DND-41 (cell line): ENCODE results near the gene BACH2.

Source experiments
- ATAC-seq: fragments of 200-7000 bp; cut with Tn5 transposase; 3 replicates; pipeline ENCODE4 v1.9.1; 2021; ENCODE audit warnings: low read depth; ENCODE audit not compliant: insufficient read depth
- DNase-seq: peaks from one replicate; pipeline ENCODE4 v3.0.0-alpha.2; 2020
- H2AFZ ChIP-seq: 2 replicates; pipeline ENCODE4 v1.6.0; 2012; ENCODE audit warnings: low read depth, low read length
- H3K27ac ChIP-seq: 2 replicates; pipeline ENCODE4 v1.5.1; 2012; ENCODE audit warnings: low read length, inconsistent platforms
- H3K27me3 ChIP-seq: fragments of 200-600 bp; sonication (generic); 2 replicates; pipeline ENCODE4 v1.6.0; 2012; ENCODE audit warnings: low read length, mild to moderate bottlenecking, inconsistent platforms; ENCODE audit not compliant: insufficient read depth, poor library complexity
- H3K36me3 ChIP-seq: 2 replicates; pipeline ENCODE4 v1.5.1; 2012; ENCODE audit warnings: low read length, inconsistent platforms; ENCODE audit not compliant: insufficient read depth
- H3K4me1 ChIP-seq: 2 replicates; pipeline ENCODE4 v1.5.1; 2012; ENCODE audit warnings: mild to moderate bottlenecking, low read length; ENCODE audit not compliant: insufficient read depth
- H3K4me2 ChIP-seq: 2 replicates; pipeline ENCODE4 v1.6.0; 2012; ENCODE audit warnings: mild to moderate bottlenecking, moderate library complexity, low read length, inconsistent platforms; ENCODE audit not compliant: insufficient read depth
- H3K4me3 ChIP-seq, 2 experiments: fragments of 200-600 bp in 1 of 2; shearing (Covaris generic) in 1 of 2; 2 replicates each; pipeline ENCODE4 v1.5.1; 2012 to 2016; ENCODE audit warnings: inconsistent platforms in 2 of 2, low read length in 2 of 2, mild to moderate bottlenecking in 2 of 2, low read depth in 1 of 2, moderate library complexity in 1 of 2
- H3K79me2 ChIP-seq: 2 replicates; pipeline ENCODE4 v1.6.0; 2012; ENCODE audit warnings: low read length, inconsistent platforms; ENCODE audit not compliant: insufficient read depth
- H3K9ac ChIP-seq: 2 replicates; pipeline ENCODE4 v1.6.0; 2012; ENCODE audit warnings: low read depth, mild to moderate bottlenecking, inconsistent platforms, low read length, moderate library complexity
- H3K9me3 ChIP-seq: 2 replicates; pipeline ENCODE4 v1.5.1; 2012; ENCODE audit warnings: low read length, moderate library complexity, mild to moderate bottlenecking, inconsistent platforms; ENCODE audit not compliant: insufficient read depth, severe bottlenecking
- H4K20me1 ChIP-seq: 2 replicates; pipeline ENCODE4 v1.6.0; 2012; ENCODE audit warnings: low read length; ENCODE audit not compliant: insufficient read depth
- CTCF ChIP-seq: IDR thresholded peaks from 2 replicates; pipeline ENCODE4 v1.5.1; 2012; ENCODE audit warnings: borderline replicate concordance, low read length, moderate library complexity, mild to moderate bottlenecking; ENCODE audit not compliant: poor library complexity, severe bottlenecking; ENCODE audit errors: extremely low read depth
- EZH2 ChIP-seq: IDR thresholded peaks from 3 replicates; pipeline ENCODE4 v1.6.1; 2012; ENCODE audit warnings: borderline replicate concordance, low read depth, mild to moderate bottlenecking, moderate library complexity, low read length, inconsistent platforms; ENCODE audit not compliant: severe bottlenecking

The BACH2 gene

DNA sequence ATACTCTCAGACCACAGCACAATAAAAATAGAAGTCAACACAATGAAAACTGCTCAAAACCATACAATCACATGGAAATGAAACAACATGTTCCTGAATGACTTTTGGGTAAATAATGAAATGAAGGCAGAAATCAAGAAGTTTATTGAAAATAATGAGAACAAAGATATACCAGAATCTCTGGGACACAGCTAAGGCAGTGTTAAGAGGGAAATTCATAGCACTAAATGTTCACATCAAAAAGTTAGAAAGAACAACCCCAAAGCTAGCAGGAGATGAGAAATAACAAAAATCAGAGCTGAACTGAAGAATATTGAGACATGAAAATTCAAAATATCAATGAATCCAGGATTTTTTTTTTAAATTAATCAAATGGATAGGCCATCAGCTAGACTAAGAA, 183.3 kb downstream of the BACH2 start:
- DNase-seq: no peak
- Histone ChIP-seq H3K4me1 (peaks cover 31% of the 10 kb centered on the region), H3K27ac (no peak overlapping the region), H3K79me2 (no peaks in the 10 kb centered on the region), H3K36me3 (no peaks in the 10 kb centered on the region), H3K4me2 (no peak overlapping the region), H4K20me1 (no peaks in the 10 kb centered on the region), H2AFZ (no peak overlapping the region), H3K9ac (no peak overlapping the region), H3K27me3 (no peaks in the 10 kb centered on the region), H3K9me3 (peaks cover 10% of the 10 kb centered on the region), H3K4me3 (no peak overlapping the region)
- no peak for TF ChIP-seq CTCF
- TF ChIP-seq EZH2: no peak
- ATAC-seq: no peak

- Histone ChIP-seq H3K27me3 (no peaks in the 10 kb centered on the region), H3K4me2 (peak overlapping the region; percentile 56), H2AFZ (peak overlapping the region; percentile 56; the same call in 1 of the 2 replicates), H4K20me1 (no peaks in the 10 kb centered on the region), H3K9ac (peak overlapping the region; percentile 23; the same call in 1 of the 2 replicates), H3K36me3 (no peaks in the 10 kb centered on the region), H3K27ac (peak overlapping the region; percentile 80), H3K4me3 (no peak overlapping the region; a peak in 1 of 4 replicates), H3K79me2 (no peaks in the 10 kb centered on the region), H3K9me3 (peaks cover 10% of the 10 kb centered on the region), H3K4me1 (peaks cover 35% of the 10 kb centered on the region)
- DNase-seq (no peak), ATAC-seq (no peak)
- no peak for TF ChIP-seq EZH2
- no peak for TF ChIP-seq CTCF
These were observed 185.3 kb downstream of the BACH2 start for GRCh38 chr6:90111387-90111786.

DNA sequence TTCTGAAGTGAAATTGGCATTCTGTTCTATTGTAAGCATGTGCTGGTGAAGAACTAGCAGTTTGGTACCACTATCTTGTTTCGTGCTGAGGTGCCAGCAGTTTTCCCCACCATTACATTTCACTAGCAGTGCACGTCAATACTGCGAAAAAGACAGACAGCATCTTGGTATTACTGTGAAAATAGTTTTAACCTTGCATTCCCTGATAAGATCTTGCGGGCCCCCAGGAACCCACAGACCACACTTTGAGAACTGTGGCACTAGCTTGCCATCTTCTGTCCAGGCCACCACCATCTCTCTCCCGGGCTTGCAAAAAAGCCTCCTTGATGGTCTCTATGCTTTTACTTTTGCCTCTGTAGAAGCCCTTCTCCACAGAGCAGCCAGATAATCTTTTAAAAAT, 185.7 kb downstream of the BACH2 start:
- Histone ChIP-seq H3K79me2 (no peaks in the 10 kb centered on the region), H3K36me3 (no peaks in the 10 kb centered on the region), H3K4me3 (peak overlapping the region in 1 of 2 experiments; percentile 37; a peak in 1 of 4 replicates), H4K20me1 (no peaks in the 10 kb centered on the region), H2AFZ (peak overlapping the region; percentile 56), H3K9me3 (peaks cover 10% of the 10 kb centered on the region), H3K9ac (peak overlapping the region; percentile 23; the same call in 1 of the 2 replicates), H3K27ac (peak overlapping the region; percentile 80), H3K4me1 (peaks cover 40% of the 10 kb centered on the region), H3K27me3 (no peaks in the 10 kb centered on the region), H3K4me2 (peak overlapping the region; percentile 56)
- peak; percentile 86 for DNase-seq
- ATAC-seq: peak; percentile 92
- peak; percentile 59 for TF ChIP-seq CTCF
- TF ChIP-seq EZH2: no peak

GRCh38 chr6:90109141-90109540, 187.5 kb downstream of the BACH2 start:
- DNase-seq (no peak), ATAC-seq (no peak)
- Histone ChIP-seq H3K79me2 (no peaks in the 10 kb centered on the region), H3K4me2 (no peak overlapping the region), H3K9me3 (peaks cover 9% of the 10 kb centered on the region), H4K20me1 (no peaks in the 10 kb centered on the region), H3K9ac (no peak overlapping the region), H3K4me1 (peaks cover 51% of the 10 kb centered on the region), H3K36me3 (no peaks in the 10 kb centered on the region), H3K4me3 (no peak overlapping the region), H2AFZ (no peak overlapping the region), H3K27me3 (no peaks in the 10 kb centered on the region), H3K27ac (no peak overlapping the region)
- TF ChIP-seq EZH2 (no peak), CTCF (no peak)
